BJ (cell line): ENCODE results near the gene NPEPL1. TPM values are rescaled to one million over a fixed set of nuclear protein-coding genes. Genes with fewer than 3 reads are reported as not detected.

Experiments used
- CTCF ChIA-PET: fragments of 350-600 bp; formaldehyde crosslinking; extraction: SDS; loops from one replicate; lab custom pipeline; 2021; ENCODE audit warnings: antibody characterized with exemption, inconsistent platforms; lab: Yijun Ruan, JAX
- POLR2A ChIA-PET: fragments of 300-600 bp; sonication (Branson Sonifier 250); formaldehyde crosslinking; extraction: SDS; loops from one replicate; lab custom pipeline; 2021; ENCODE audit warnings: antibody characterized with exemption; lab: Charles Lee
- DNase-seq: peaks from one replicate; pipeline ENCODE4 v3.0.0-alpha.2; 2011; ENCODE audit warnings: low read depth
- H3K27me3 ChIP-seq: 2 replicates; pipeline ENCODE4 v1.6.0; 2011; ENCODE audit warnings: low read length; ENCODE audit not compliant: control insufficient read depth, insufficient read depth
- H3K36me3 ChIP-seq: 2 replicates; pipeline ENCODE4 v1.5.1; 2011; ENCODE audit warnings: low read length; ENCODE audit not compliant: control insufficient read depth, insufficient read depth
- H3K4me3 ChIP-seq: 2 replicates; pipeline ENCODE4 v1.5.1; 2011; ENCODE audit warnings: low read depth, mild to moderate bottlenecking, control low read depth, low read length
- polyA plus RNA-seq: library from polyadenylated mRNA; depleted of rRNA; stranded (reverse); fragments of >200 nt; gene quantifications from 2 replicates; pipeline ENCODE4 v1.2.3, GENCODE V29; 2011
- TF ChIP-seq, protein P1 (sequence below): IDR thresholded peaks from 2 replicates; pipeline ENCODE4 v1.5.1; 2011; ENCODE audit warnings: low read depth, mild to moderate bottlenecking, control low read depth, inconsistent platforms, low read length, moderate library complexity; ENCODE audit not compliant: insufficient read depth

The NPEPL1 gene
- polyA plus RNA-seq, 1 experiment: 8.2 TPM

GRCh38 chr20:58701431-58702160 lies 9.0 kb downstream of the NPEPL1 start:
- Histone ChIP-seq H3K36me3 (peaks cover 17% of the 10 kb centered on the region), H3K4me3 (no peak overlapping the region), H3K27me3 (no peaks in the 10 kb centered on the region)
- ChIA-PET CTCF (interaction anchor here (0.9 to 1.0 kb wide), 2 partner anchors 9 to 12 kb away, joined by 3 read pairs; no protein-coding TSS in a partner anchor), POLR2A (interaction anchor here (0.6 kb wide), 1 partner anchor 29 kb away, joined by 3 read pairs; no protein-coding TSS in a partner anchor)
- no peak for DNase-seq
- TF ChIP-seq, protein P1, sequence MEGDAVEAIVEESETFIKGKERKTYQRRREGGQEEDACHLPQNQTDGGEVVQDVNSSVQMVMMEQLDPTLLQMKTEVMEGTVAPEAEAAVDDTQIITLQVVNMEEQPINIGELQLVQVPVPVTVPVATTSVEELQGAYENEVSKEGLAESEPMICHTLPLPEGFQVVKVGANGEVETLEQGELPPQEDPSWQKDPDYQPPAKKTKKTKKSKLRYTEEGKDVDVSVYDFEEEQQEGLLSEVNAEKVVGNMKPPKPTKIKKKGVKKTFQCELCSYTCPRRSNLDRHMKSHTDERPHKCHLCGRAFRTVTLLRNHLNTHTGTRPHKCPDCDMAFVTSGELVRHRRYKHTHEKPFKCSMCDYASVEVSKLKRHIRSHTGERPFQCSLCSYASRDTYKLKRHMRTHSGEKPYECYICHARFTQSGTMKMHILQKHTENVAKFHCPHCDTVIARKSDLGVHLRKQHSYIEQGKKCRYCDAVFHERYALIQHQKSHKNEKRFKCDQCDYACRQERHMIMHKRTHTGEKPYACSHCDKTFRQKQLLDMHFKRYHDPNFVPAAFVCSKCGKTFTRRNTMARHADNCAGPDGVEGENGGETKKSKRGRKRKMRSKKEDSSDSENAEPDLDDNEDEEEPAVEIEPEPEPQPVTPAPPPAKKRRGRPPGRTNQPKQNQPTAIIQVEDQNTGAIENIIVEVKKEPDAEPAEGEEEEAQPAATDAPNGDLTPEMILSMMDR: no peak

DNA sequence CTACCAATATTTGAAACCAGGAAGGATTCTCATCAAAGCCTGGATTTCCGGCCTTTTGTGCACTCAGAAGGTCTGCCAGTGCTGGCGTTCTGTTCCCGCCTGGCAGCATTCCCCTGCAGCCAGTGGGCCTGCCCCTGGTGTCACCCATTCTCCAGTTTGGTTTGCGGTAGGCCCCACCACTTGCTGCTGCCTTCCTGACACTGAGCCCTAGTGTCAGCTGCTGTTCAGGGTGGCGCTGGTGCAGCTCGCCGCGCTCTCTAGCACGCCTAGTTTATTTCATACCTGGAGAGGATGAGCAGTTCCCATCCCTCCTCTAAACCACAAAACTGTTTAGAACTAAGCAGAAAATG lies 9.5 kb downstream of the NPEPL1 start:
- CTCF ChIA-PET: interaction anchor here (0.9 to 1.0 kb wide), 2 partner anchors 9 to 12 kb away, joined by 3 read pairs; no protein-coding TSS in a partner anchor
- no peak for DNase-seq

GRCh38 chr20:58702859-58703648 lies 10.5 kb downstream of the NPEPL1 start:
- DNase-seq: no peak
- no peak overlapping the region for H3K4me3 ChIP-seq
- CTCF ChIA-PET: interaction anchor here (1.0 kb wide), 1 partner anchor 10 kb away, joined by 3 read pairs; no protein-coding TSS in a partner anchor
- TF ChIP-seq, protein P1: peak; percentile 31; the same call in 1 of the 2 replicates
- POLR2A ChIA-PET: no interaction called here
- H3K36me3 ChIP-seq: peaks cover 9% of the 10 kb centered on the region
- no peaks in the 10 kb centered on the region for H3K27me3 ChIP-seq

More for the DNA sequence above, 9.5 kb downstream of the NPEPL1 start:
- TF ChIP-seq, protein P1: no peak
- Histone ChIP-seq H3K4me3 (no peak overlapping the region), H3K27me3 (no peaks in the 10 kb centered on the region), H3K36me3 (peaks cover 14% of the 10 kb centered on the region)
- POLR2A ChIA-PET: interaction anchor here (0.6 kb wide), 1 partner anchor 29 kb away, joined by 3 read pairs; no protein-coding TSS in a partner anchor

- Histone ChIP-seq H3K4me3 (no peak overlapping the region), H3K36me3 (peaks cover 9% of the 10 kb centered on the region), H3K27me3 (no peaks in the 10 kb centered on the region)
- no peak for DNase-seq
- TF ChIP-seq, protein P1: no peak
- ChIA-PET POLR2A (no interaction called here), CTCF (no interaction called here)
These were observed 11.3 kb downstream of the NPEPL1 start for GRCh38 chr20:58703765-58704371.
